ENCODE results near the gene IFT43.
A peak's percentile ranks its signal among the peaks of the same experiment; 100 is the strongest.

DNA sequence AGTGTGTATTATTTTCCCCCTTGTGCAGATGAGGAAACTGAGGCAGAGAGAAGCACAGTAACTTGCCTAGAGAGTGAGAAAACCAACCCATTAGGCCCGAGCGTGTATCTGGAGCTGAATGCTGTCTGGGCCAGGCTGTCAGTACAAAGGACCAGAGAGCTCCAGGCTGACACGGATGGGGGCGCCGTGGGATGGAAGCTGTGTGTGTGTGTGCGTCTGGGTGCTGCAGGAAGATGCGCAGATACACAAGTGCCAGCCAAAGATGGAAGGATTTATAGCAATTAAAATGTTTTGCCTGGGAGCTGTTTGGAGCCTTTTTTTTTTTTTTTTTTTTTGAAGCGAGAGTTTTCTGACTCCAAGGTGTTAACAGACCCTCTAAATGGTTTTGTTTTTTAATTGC is 112.5 kb downstream of the IFT43 start:
- TF ChIP-seq RAD21 (IDR thresholded peaks at IDR 0.05; ENCODE audit: low read length) = 0 out of 2 replicates have a peak, but pooled peaks have one; percentile 19
- TF ChIP-seq, protein P1, sequence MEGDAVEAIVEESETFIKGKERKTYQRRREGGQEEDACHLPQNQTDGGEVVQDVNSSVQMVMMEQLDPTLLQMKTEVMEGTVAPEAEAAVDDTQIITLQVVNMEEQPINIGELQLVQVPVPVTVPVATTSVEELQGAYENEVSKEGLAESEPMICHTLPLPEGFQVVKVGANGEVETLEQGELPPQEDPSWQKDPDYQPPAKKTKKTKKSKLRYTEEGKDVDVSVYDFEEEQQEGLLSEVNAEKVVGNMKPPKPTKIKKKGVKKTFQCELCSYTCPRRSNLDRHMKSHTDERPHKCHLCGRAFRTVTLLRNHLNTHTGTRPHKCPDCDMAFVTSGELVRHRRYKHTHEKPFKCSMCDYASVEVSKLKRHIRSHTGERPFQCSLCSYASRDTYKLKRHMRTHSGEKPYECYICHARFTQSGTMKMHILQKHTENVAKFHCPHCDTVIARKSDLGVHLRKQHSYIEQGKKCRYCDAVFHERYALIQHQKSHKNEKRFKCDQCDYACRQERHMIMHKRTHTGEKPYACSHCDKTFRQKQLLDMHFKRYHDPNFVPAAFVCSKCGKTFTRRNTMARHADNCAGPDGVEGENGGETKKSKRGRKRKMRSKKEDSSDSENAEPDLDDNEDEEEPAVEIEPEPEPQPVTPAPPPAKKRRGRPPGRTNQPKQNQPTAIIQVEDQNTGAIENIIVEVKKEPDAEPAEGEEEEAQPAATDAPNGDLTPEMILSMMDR (IDR thresholded peaks at IDR 0.05) = no peak

All from SK-N-SH (cell line).